H1 (cell line): ENCODE measurements around the gene AWAT2. TPM values are rescaled to one million over a fixed set of nuclear protein-coding genes. Genes with fewer than 3 reads are reported as not detected.

ENCODE experiments used
- CTCF ChIA-PET: fragments of 300-600 bp; sonication (Branson Sonifier 250); formaldehyde crosslinking; loops from one replicate; lab custom pipeline; 2021; ENCODE audit not compliant: partially characterized antibody; lab: Charles Lee
- POLR2A ChIA-PET: fragments of 300-600 bp; sonication (Branson Sonifier 250); formaldehyde crosslinking; loops from one replicate; lab custom pipeline; 2021; ENCODE audit warnings: inconsistent platforms; ENCODE audit not compliant: partially characterized antibody; lab: Charles Lee
- DNase-seq, 2 experiments: peaks; one replicate each; pipeline versions ENCODE4 v3.0.0 to v3.0.0-alpha.2; 2010 to 2022; ENCODE audit warnings: low spot score in 2 of 2, low read depth in 1 of 2, mixed read lengths in 1 of 2
- FAIRE-seq: peaks from 2 replicates; lab custom pipeline; 2011; peaks lifted over from hg19 to GRCh38; lab: Jason Lieb, UNC
- H2AFZ ChIP-seq: 2 replicates; pipeline ENCODE4 v1.8.1; 2012; ENCODE audit warnings: low read length, inconsistent platforms
- H2AK5ac ChIP-seq: 2 replicates; pipeline ENCODE4 v1.6.1; 2013; ENCODE audit warnings: low read depth, low read length
- H2BK120ac ChIP-seq: replicated peaks from 2 replicates; pipeline ENCODE3; 2013; ENCODE audit warnings: low read depth, low read length, inconsistent platforms
- H2BK12ac ChIP-seq: 2 replicates; pipeline ENCODE4 v1.6.1; 2013; ENCODE audit warnings: low read depth, low read length
- H2BK15ac ChIP-seq: 2 replicates; pipeline ENCODE4 v1.6.1; 2013; ENCODE audit warnings: low read length
- H2BK20ac ChIP-seq: 2 replicates; pipeline ENCODE4 v1.6.1; 2013; ENCODE audit warnings: low read length
- H2BK5ac ChIP-seq: 2 replicates; pipeline ENCODE4 v1.6.1; 2013; ENCODE audit warnings: low read depth, low read length
- H3K14ac ChIP-seq: 2 replicates; pipeline ENCODE4 v1.6.1; 2013; ENCODE audit warnings: inconsistent platforms; ENCODE audit not compliant: insufficient read length
- H3K18ac ChIP-seq: 2 replicates; pipeline ENCODE4 v1.6.1; 2013; ENCODE audit warnings: low read length; ENCODE audit errors: extremely low read depth
- H3K23ac ChIP-seq: 2 replicates; pipeline ENCODE4 v1.6.1; 2013; ENCODE audit warnings: inconsistent platforms; ENCODE audit not compliant: insufficient read length
- H3K23me2 ChIP-seq: 2 replicates; pipeline ENCODE4 v1.6.1; 2013; ENCODE audit warnings: low read depth, low read length
- H3K27ac ChIP-seq: 2 replicates; pipeline ENCODE4 v1.6.1; 2011; ENCODE audit warnings: low read depth, low read length, inconsistent platforms
- H3K27me3 ChIP-seq, 4 experiments: replicated peaks in 1 of 4; 1 replicate in 1 of 4; 2 replicates in 3 of 4; pipeline versions ENCODE4 v1.6.1 to v1.8.1; 2011 to 2013; ENCODE audit warnings: low read length in 3 of 4, mild to moderate bottlenecking in 3 of 4, inconsistent platforms in 2 of 4, mixed read lengths in 2 of 4, moderate library complexity in 1 of 4; ENCODE audit not compliant: control insufficient read depth in 3 of 4, insufficient read depth in 3 of 4; ENCODE audit errors: extremely low read depth in 1 of 4
- H3K36me3 ChIP-seq, 4 experiments: 2 replicates each; pipeline versions ENCODE4 v1.6.1 to v1.8.1; 2011 to 2013; ENCODE audit warnings: mild to moderate bottlenecking in 4 of 4, low read length in 3 of 4, moderate library complexity in 2 of 4, control low read depth in 1 of 4, inconsistent platforms in 1 of 4; ENCODE audit not compliant: insufficient read depth in 4 of 4, control insufficient read depth in 2 of 4
- H3K4ac ChIP-seq: replicated peaks from 2 replicates; pipeline ENCODE3; 2013; ENCODE audit warnings: low read length, low read depth, mixed read lengths, inconsistent platforms; ENCODE audit not compliant: insufficient read length
- H3K4me1 ChIP-seq, 4 experiments: replicated peaks in 1 of 4; 1 replicate in 1 of 4; 2 replicates in 3 of 4; pipeline versions ENCODE4 v1.6.1 to v1.8.1; 2011 to 2013; ENCODE audit warnings: low read length in 3 of 4, inconsistent platforms in 2 of 4, mixed read lengths in 1 of 4; ENCODE audit not compliant: insufficient read depth in 4 of 4, control insufficient read depth in 3 of 4
- H3K4me2 ChIP-seq, 2 experiments: 2 replicates each; pipeline versions ENCODE4 v1.6.1 to v1.8.1; 2011 to 2013; ENCODE audit warnings: low read depth in 2 of 2, low read length in 2 of 2, control low read depth in 1 of 2, inconsistent platforms in 1 of 2, mild to moderate bottlenecking in 1 of 2; ENCODE audit not compliant: insufficient read depth in 1 of 2
- H3K4me3 ChIP-seq, 4 experiments: fragments of 200-600, 300-600 bp in 1 of 4; sonication (generic), shearing (Covaris generic), sonication (Bioruptor Twin) in 1 of 4; 2 replicates each; pipeline versions ENCODE4 v1.5.1 to v1.8.1; 2011 to 2016; ENCODE audit warnings: low read length in 4 of 4, low read depth in 3 of 4, control low read depth in 2 of 4, inconsistent platforms in 2 of 4, mild to moderate bottlenecking in 2 of 4, mixed read lengths in 1 of 4, moderate library complexity in 1 of 4; ENCODE audit not compliant: insufficient read depth in 2 of 4; ENCODE audit errors: extremely low read depth in 1 of 4
- H3K56ac ChIP-seq: replicated peaks from 2 replicates; pipeline ENCODE3; 2013; ENCODE audit warnings: low read depth, mild to moderate bottlenecking, mixed read lengths, low read length, inconsistent platforms; ENCODE audit not compliant: insufficient read length
- H3K79me1 ChIP-seq: 2 replicates; pipeline ENCODE4 v1.6.1; 2013; ENCODE audit warnings: low read depth, low read length, control low read depth
- H3K79me2 ChIP-seq, 2 experiments: 2 replicates each; pipeline versions ENCODE4 v1.6.1 to v1.8.1; 2012 to 2013; ENCODE audit warnings: low read length in 2 of 2, mild to moderate bottlenecking in 2 of 2, inconsistent platforms in 1 of 2; ENCODE audit not compliant: insufficient read depth in 2 of 2, control insufficient read depth in 1 of 2
- H3K9ac ChIP-seq, 4 experiments: replicated peaks in 1 of 4; 1 replicate in 1 of 4; 2 replicates in 3 of 4; pipeline versions ENCODE4 v1.6.1 to v1.8.1; 2011 to 2013; ENCODE audit warnings: low read depth in 3 of 4, low read length in 3 of 4, control low read depth in 2 of 4, mild to moderate bottlenecking in 2 of 4, moderate library complexity in 2 of 4, inconsistent platforms in 1 of 4; ENCODE audit errors: extremely low read depth in 1 of 4
- H3K9me3 ChIP-seq, 2 experiments: 2 replicates each; pipeline versions ENCODE4 v1.6.1 to v1.8.1; 2012 to 2013; ENCODE audit warnings: mild to moderate bottlenecking in 2 of 2, moderate library complexity in 2 of 2, control low read depth in 1 of 2, inconsistent platforms in 1 of 2, low read depth in 1 of 2, low read length in 1 of 2, mixed read lengths in 1 of 2; ENCODE audit not compliant: insufficient read depth in 2 of 2
- H4K20me1 ChIP-seq, 2 experiments: replicated peaks in 1 of 2; 2 replicates each; pipeline versions ENCODE3 to v1.8.1; 2011 to 2013; ENCODE audit warnings: inconsistent platforms in 2 of 2, low read length in 2 of 2, mild to moderate bottlenecking in 1 of 2; ENCODE audit not compliant: insufficient read depth in 2 of 2, control insufficient read depth in 1 of 2
- H4K5ac ChIP-seq: 2 replicates; pipeline ENCODE4 v1.6.1; 2013; ENCODE audit warnings: low read length, low read depth, mixed read lengths, inconsistent platforms; ENCODE audit not compliant: insufficient read length
- H4K8ac ChIP-seq: 2 replicates; pipeline ENCODE4 v1.8.0; 2013; ENCODE audit warnings: mild to moderate bottlenecking, moderate library complexity, low read length, inconsistent platforms; ENCODE audit not compliant: insufficient read depth; ENCODE audit errors: extremely low read depth
- H4K91ac ChIP-seq: replicated peaks from 2 replicates; pipeline ENCODE3; 2013; ENCODE audit warnings: low read length, mixed read lengths, inconsistent platforms; ENCODE audit not compliant: insufficient read length
- ATF3 ChIP-seq: IDR thresholded peaks from 2 replicates; pipeline ENCODE4 v1.6.1; 2011; ENCODE audit warnings: low read depth, mild to moderate bottlenecking, low read length; ENCODE audit not compliant: insufficient read depth
- CBX8 ChIP-seq: fragments of 300-800, 300-1000 bp; sonication (generic); IDR thresholded peaks from 2 replicates; pipeline ENCODE4 v1.7.1; 2016; ENCODE audit warnings: low read depth, low read length, borderline replicate concordance
- CHD2 ChIP-seq: IDR thresholded peaks from 2 replicates; pipeline ENCODE4 v1.6.1; 2012; ENCODE audit warnings: low read length, improper control_type of control experiment
- CREB1 ChIP-seq: IDR thresholded peaks from 2 replicates; pipeline ENCODE4 v1.6.1; 2012; ENCODE audit warnings: inconsistent platforms
- EP300 ChIP-seq, 2 experiments: IDR thresholded peaks; 1 replicate in 1 of 2; 2 replicates in 1 of 2; pipeline ENCODE4 v1.6.1; 2011 to 2012; ENCODE audit warnings: low read depth in 2 of 2, low read length in 2 of 2, mild to moderate bottlenecking in 2 of 2, borderline replicate concordance in 1 of 2, inconsistent platforms in 1 of 2, moderate library complexity in 1 of 2
- EZH2 ChIP-seq: fragments of 200-600 bp; sonication (generic); IDR thresholded peaks from 2 replicates; pipeline ENCODE4 v1.7.1; 2012; ENCODE audit warnings: low read depth, mild to moderate bottlenecking, moderate library complexity, low read length, inconsistent platforms; ENCODE audit not compliant: severe bottlenecking
- PHF8 ChIP-seq: fragments of 200-600 bp; sonication (generic); conservative IDR thresholded peaks from 2 replicates; pipeline ENCODE4 v1.7.1; 2012; ENCODE audit warnings: low read depth, mild to moderate bottlenecking, inconsistent platforms, low read length, moderate library complexity
- POLR2A ChIP-seq, 2 experiments: IDR thresholded peaks; 1 replicate in 1 of 2; 2 replicates in 1 of 2; pipeline ENCODE4 v1.6.1; 2011; ENCODE audit warnings: low read depth in 2 of 2, low read length in 2 of 2, mild to moderate bottlenecking in 2 of 2; ENCODE audit errors: control extremely low read depth in 1 of 2
- RAD21 ChIP-seq, 2 experiments: IDR thresholded peaks in 1 of 2; conservative IDR thresholded peaks in 1 of 2; 2 replicates each; pipeline ENCODE4 v1.6.1; 2011; ENCODE audit warnings: low read depth in 2 of 2, low read length in 2 of 2, improper control_type of control experiment in 1 of 2, inconsistent platforms in 1 of 2, mild to moderate bottlenecking in 1 of 2, moderate library complexity in 1 of 2
- RXRA ChIP-seq: IDR thresholded peaks from 2 replicates; pipeline ENCODE4 v1.6.1; 2011; ENCODE audit warnings: low read depth, mild to moderate bottlenecking, low read length, moderate library complexity; ENCODE audit not compliant: insufficient read depth
- SP2 ChIP-seq: IDR thresholded peaks from 2 replicates; pipeline ENCODE4 v1.6.1; 2012; ENCODE audit warnings: mild to moderate bottlenecking, low read length, inconsistent platforms
- SUZ12 ChIP-seq: fragments of 200-600 bp; sonication (generic); IDR thresholded peaks from 2 replicates; pipeline ENCODE4 v1.6.1; 2012; ENCODE audit warnings: mild to moderate bottlenecking, inconsistent platforms, low read length, moderate library complexity, mixed read lengths
- WGBS, 2 experiments: shearing (Covaris generic) in 1 of 2; methylation state at CpG; one replicate each; pipeline versions ENCODE4 v1.1.6 to v1.1.7; 2013 to 2015; ENCODE audit warnings: low lambda C conversion rate in 2 of 2, mixed read lengths in 2 of 2, inconsistent platforms in 1 of 2, low coverage in 1 of 2, missing lambda C conversion rate in 1 of 2; ENCODE audit not compliant: insufficient replicate concordance in 2 of 2, insufficient coverage in 1 of 2, insufficient read length in 1 of 2; ENCODE audit errors: extremely low coverage in 1 of 2, missing lambda C conversion rate in 1 of 2; 5-methylcytosine and 5-hydroxymethylcytosine counted together
- polyA plus RNA-seq, 7 experiments: library from polyadenylated mRNA; depleted of rRNA in 3 of 7; stranded (reverse) in 5 of 7; unstranded in 2 of 7; fragments of >200 nt in 5 of 7; fragments of 200-250 nt in 2 of 7; gene quantifications; 1 replicate in 5 of 7; 2 replicates in 1 of 7; 4 replicates in 1 of 7; pipeline versions ENCODE4 v1.2.1 to v1.2.3, GENCODE V29; 2011 to 2013; ENCODE audit warnings: missing spikeins in 2 of 7, mixed read lengths in 2 of 7
- total RNA-seq: library from RNA; stranded (reverse); fragmentation: NEBNext Ultra II Directional; extraction: Animal tissue kit (Norgen Biotek cat#: 25700); gene quantifications from 2 replicates; pipeline ENCODE4 v1.2.1, GENCODE V29; 2021

Gene AWAT2
- total and polyA plus RNA-seq, 2 of the 8 experiments (the other 6 are each of a cell fraction or from before 2014, with no cell fraction given): not detected

DNA sequence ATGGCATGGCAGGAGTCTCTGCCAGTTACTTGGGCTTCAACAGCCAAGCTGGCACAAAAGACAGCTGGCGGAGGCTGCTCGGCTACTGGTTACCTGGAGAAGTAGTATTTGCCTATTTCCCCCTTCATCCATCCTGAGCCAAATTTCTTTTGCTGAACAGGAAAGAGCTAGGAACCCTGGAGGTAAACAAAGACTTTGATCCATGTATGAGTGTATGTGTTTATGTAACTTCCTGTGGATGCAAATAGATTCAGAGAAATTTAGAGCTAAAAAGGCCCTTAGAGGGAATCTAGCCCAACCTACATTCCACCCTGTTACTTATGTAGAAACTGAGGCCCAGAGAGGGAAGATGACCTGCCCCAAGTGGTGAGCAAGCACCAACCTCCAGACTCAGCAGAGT is 11.2 kb downstream of the AWAT2 start:
- H4K91ac ChIP-seq: no peak overlapping the region
- no peaks in the 10 kb centered on the region for H3K9me3 ChIP-seq
- no peak overlapping the region for H3K4me3 ChIP-seq
- no peaks in the 10 kb centered on the region for H3K36me3 ChIP-seq
- no peak overlapping the region for H2AK5ac ChIP-seq
- no peaks in the 10 kb centered on the region for H3K4me1 ChIP-seq
- no peak overlapping the region for H2BK20ac ChIP-seq
- H3K79me2 ChIP-seq: no peaks in the 10 kb centered on the region
- TF ChIP-seq RXRA (no peak), CBX8 (no peak), SUZ12 (no peak), EZH2 (no peak), CREB1 (no peak), ATF3 (no peak), EP300 (IDR thresholded peaks at IDR 0.05; ENCODE audit: borderline replicate concordance in 1 of 2, low read depth in 2 of 2, low read length in 2 of 2) (no peak), CHD2 (no peak), POLR2A (IDR thresholded peaks at IDR 0.05; ENCODE audit: control extremely low read depth in 1 of 2, low read depth in 2 of 2, low read length in 2 of 2) (no peak), RAD21 (IDR thresholded peaks at IDR 0.05 in 1 of 2, conservative IDR thresholded peaks at IDR 0.05 in 1 of 2; ENCODE audit: low read depth in 2 of 2, low read length in 2 of 2) (no peak), SP2 (no peak), PHF8 (no peak)
- DNase-seq (no peak), FAIRE-seq (no peak)
- no peak overlapping the region for H3K9ac ChIP-seq
- CTCF ChIA-PET: interaction anchor here (0.9 to 9.6 kb wide), 3 partner anchors 9 to 59 kb away, joined by 4 to 62 read pairs (median 4); no protein-coding TSS in a partner anchor
- no peaks in the 10 kb centered on the region for H3K27me3 ChIP-seq
- H4K20me1 ChIP-seq: no peaks in the 10 kb centered on the region
- no peak overlapping the region for H2AFZ ChIP-seq
- H4K8ac ChIP-seq: no peak overlapping the region
- H3K56ac ChIP-seq: no peak overlapping the region
- H3K23ac ChIP-seq: no peak overlapping the region
- H3K23me2 ChIP-seq: no peaks in the 10 kb centered on the region
- no peak overlapping the region for H2BK5ac ChIP-seq
- no peaks in the 10 kb centered on the region for H3K79me1 ChIP-seq
- H3K27ac ChIP-seq: no peak overlapping the region
- no peak overlapping the region for H2BK15ac ChIP-seq
- 87% methylated on average over 2 of the region's 2 CpGs; no CpG with 5 or more reads in 1 of the 2 experiments for WGBS, 2 experiments
- H3K18ac ChIP-seq: no peak overlapping the region
- H3K4me2 ChIP-seq: no peak overlapping the region
- H2BK12ac ChIP-seq: no peak overlapping the region
- H4K5ac ChIP-seq: no peak overlapping the region
- H3K14ac ChIP-seq: no peak overlapping the region
- no peak overlapping the region for H3K4ac ChIP-seq
- no peak overlapping the region for H2BK120ac ChIP-seq
- POLR2A ChIA-PET: no interaction called here
